Panc1 (cell line): ENCODE results near the gene COMMD7. TPM values are rescaled to one million over a fixed set of nuclear protein-coding genes. Genes with fewer than 3 reads are reported as not detected.

ENCODE experiments used
- ATAC-seq: fragments of 200-7000 bp; cut with Tn5 transposase; 2 replicates; pipeline ENCODE4 v1.9.1; 2020; ENCODE audit warnings: mild to moderate bottlenecking, moderate library complexity
- BruUV-seq: library from RNA; stranded (reverse); fragments of 400-500 nt; replicated peaks from 2 replicates; lab custom pipeline; 2021; lab: Mats Ljungman, UMichigan
- CTCF ChIA-PET: fragments of 300-600 bp; sonication (Branson Sonifier 250); formaldehyde crosslinking; loops from one replicate; lab custom pipeline; 2022; ENCODE audit warnings: antibody characterized with exemption; lab: Charles Lee
- POLR2A ChIA-PET: fragments of 300-600 bp; sonication (Branson Sonifier 250); formaldehyde crosslinking; loops from one replicate; lab custom pipeline; 2022; ENCODE audit warnings: antibody characterized with exemption; lab: Charles Lee
- DNase-seq: peaks from one replicate; pipeline ENCODE4 v3.0.0-alpha.2; 2010; ENCODE audit warnings: low read depth, low spot score
- H3K27ac ChIP-seq: 2 replicates; pipeline ENCODE4 v1.5.1; 2011; ENCODE audit warnings: mild to moderate bottlenecking, low read length, inconsistent platforms
- H3K27me3 ChIP-seq: fragments of 200-500 bp; sonication (Bioruptor generic); 2 replicates; pipeline ENCODE4 v1.6.0; 2014; ENCODE audit warnings: low read length, inconsistent platforms; ENCODE audit not compliant: control insufficient read depth, insufficient read depth
- H3K36me3 ChIP-seq: fragments of 200-500 bp; sonication (Bioruptor generic); 2 replicates; pipeline ENCODE4 v1.5.1; 2014; ENCODE audit warnings: inconsistent platforms, mild to moderate bottlenecking, low read length, moderate library complexity; ENCODE audit not compliant: control insufficient read depth, insufficient read depth
- H3K4me1 ChIP-seq: 2 replicates; pipeline ENCODE4 v1.5.1; 2011; ENCODE audit warnings: inconsistent platforms, mild to moderate bottlenecking, low read length, moderate library complexity; ENCODE audit not compliant: control insufficient read depth, insufficient read depth
- H3K4me3 ChIP-seq, 2 experiments: 2 replicates each; pipeline ENCODE4 v1.5.1; 2011 to 2012; ENCODE audit warnings: low read depth in 2 of 2, low read length in 2 of 2, mild to moderate bottlenecking in 2 of 2, inconsistent platforms in 1 of 2, moderate library complexity in 1 of 2
- H3K9me3 ChIP-seq: fragments of 200-500 bp; sonication (Bioruptor generic); 2 replicates; pipeline ENCODE4 v1.5.1; 2014; ENCODE audit warnings: low read depth, mild to moderate bottlenecking, inconsistent platforms, low read length, moderate library complexity; ENCODE audit not compliant: control insufficient read depth, insufficient read depth
- POLR2AphosphoS5 ChIP-seq: IDR thresholded peaks from 2 replicates; pipeline ENCODE4 v1.6.1; 2012; ENCODE audit warnings: mild to moderate bottlenecking, low read depth, low read length, moderate library complexity
- REST ChIP-seq, 2 experiments: IDR thresholded peaks; 2 replicates each; pipeline ENCODE4 v1.6.1; 2011 to 2012; ENCODE audit warnings: low read depth in 2 of 2, control low read depth in 1 of 2, low read length in 1 of 2, mild to moderate bottlenecking in 1 of 2, moderate library complexity in 1 of 2; ENCODE audit not compliant: insufficient read depth in 1 of 2
- SIN3A ChIP-seq: IDR thresholded peaks from 2 replicates; pipeline ENCODE4 v1.6.1; 2012; ENCODE audit warnings: low read depth, mild to moderate bottlenecking, low read length, moderate library complexity, borderline replicate concordance; ENCODE audit not compliant: insufficient read depth
- TCF7L2 ChIP-seq: IDR thresholded peaks from 2 replicates; pipeline ENCODE4 v1.6.1; 2011; ENCODE audit warnings: mild to moderate bottlenecking, low read depth, low read length, inconsistent platforms
- in situ Hi-C: cut with HindIII; loops from 2 replicates; pipeline ENCODE4 v1.10.0; 2016; ENCODE audit warnings: low sequenced_read_pairs, low pct_unique_long_range_greater_than_20kb
- intact Hi-C: fragments of 100-400 bp; cut with micrococcal nuclease; formaldehyde crosslinking; loops from one replicate; pipeline ENCODE4 v1.10.0; 2022; ENCODE audit not compliant: unreplicated experiment
- total RNA-seq: library from RNA; stranded (reverse); gene quantifications from one replicate; pipeline ENCODE4 v1.2.1, GENCODE V29; 2021; ENCODE audit not compliant: unreplicated experiment
- TF ChIP-seq, protein P1 (sequence below): fragments of 450-650 bp; IDR thresholded peaks from 2 replicates; pipeline ENCODE4 v1.5.1; 2017; ENCODE audit warnings: mild to moderate bottlenecking

COMMD7 gene
- total RNA-seq, 1 experiment from 2014 or later: 24.8 TPM

DNA sequence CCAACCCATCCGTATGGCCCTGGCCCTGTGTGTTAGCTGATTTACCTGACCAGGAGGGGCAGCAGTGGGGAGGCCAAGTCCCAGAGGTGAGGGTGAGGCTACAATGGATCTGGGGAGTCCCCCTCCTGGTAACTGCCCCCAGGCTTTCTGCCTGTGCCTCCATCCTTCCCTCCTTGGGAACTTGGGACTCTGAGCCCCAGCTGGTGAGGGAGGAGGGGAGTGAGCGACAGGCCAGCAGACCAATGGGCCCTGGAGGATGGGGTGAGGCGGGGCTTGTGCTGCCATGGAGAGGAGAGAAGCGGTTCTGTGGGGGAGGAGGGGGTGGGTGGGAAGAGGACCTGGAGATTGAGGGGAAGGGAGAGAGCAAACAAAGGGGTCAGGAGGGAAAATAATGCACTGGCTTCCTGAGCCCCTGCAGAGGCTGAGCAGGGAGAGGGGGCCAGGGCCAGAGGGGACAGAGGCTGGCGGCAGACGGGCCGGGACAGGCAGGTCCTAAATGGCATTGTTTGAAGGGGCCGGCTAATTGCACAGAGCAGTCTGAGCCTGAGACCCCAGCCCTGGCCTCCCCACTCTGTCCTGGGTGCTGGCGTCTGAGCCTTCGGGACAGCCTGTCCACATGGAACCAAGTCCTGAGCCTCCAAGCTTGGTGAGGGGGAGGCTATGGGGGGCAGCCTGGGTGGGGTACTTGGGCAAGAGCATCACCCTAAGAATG is 36.4 kb upstream of the COMMD7 start:
- no peaks in the 10 kb centered on the region for H3K9me3 ChIP-seq
- POLR2A ChIA-PET: no interaction called here

DNA sequence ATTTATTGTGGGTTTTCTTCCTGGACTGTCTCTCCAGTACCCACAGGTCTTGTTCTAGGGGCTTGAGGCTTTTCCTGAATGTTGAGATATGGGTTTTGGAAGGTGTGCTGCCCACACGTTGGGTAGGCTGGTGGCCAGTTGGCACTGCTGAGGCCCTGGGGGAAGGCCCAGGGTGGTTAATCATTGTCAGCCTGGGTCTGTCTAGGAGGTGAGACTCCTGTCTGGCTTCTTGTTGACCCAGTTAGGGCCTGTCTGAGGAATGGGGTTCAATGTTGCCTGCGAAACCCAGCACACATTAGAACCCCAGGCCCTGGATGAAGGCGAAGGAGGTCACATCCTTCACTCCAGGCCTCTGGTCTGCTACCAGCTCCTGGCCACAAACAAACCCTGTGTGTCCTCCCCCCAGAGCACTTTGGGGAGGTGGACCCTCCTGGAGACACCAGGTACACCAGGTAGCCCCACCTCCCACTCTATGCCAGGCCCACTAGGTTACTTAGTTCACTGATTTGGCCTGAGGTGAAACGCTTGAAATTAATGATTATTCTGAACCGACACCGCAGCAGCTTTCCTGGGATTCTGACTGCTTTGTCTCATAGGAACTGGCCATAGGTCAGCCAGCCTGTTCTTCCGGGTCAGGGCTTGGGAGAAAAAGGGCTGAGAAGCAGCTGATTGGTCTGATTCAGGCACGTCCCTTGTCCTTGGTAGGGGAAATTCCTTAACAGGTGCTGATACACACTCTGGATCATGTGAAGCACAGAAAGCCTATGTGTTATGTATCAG is 34.1 kb upstream of the COMMD7 start:
- ChIA-PET CTCF (interaction anchor here (0.6 to 1.5 kb wide), 11 partner anchors 11 to 241 kb away, joined by 3 to 37 read pairs (median 3); partner anchors contain the start of genes C20orf203 and COMMD7), POLR2A (no interaction called here)
- H3K27ac ChIP-seq: no peak overlapping the region; the same call in 1 of the 2 replicates
- no TSS peak for BruUV-seq
- H3K4me3 ChIP-seq: no peak overlapping the region
- H3K27me3 ChIP-seq: no peaks in the 10 kb centered on the region
- H3K36me3 ChIP-seq: no peaks in the 10 kb centered on the region
- no peak for DNase-seq
- intact Hi-C loops: no loop called here
- H3K4me1 ChIP-seq: peaks cover 6% of the 10 kb centered on the region
- TF ChIP-seq, protein P1, sequence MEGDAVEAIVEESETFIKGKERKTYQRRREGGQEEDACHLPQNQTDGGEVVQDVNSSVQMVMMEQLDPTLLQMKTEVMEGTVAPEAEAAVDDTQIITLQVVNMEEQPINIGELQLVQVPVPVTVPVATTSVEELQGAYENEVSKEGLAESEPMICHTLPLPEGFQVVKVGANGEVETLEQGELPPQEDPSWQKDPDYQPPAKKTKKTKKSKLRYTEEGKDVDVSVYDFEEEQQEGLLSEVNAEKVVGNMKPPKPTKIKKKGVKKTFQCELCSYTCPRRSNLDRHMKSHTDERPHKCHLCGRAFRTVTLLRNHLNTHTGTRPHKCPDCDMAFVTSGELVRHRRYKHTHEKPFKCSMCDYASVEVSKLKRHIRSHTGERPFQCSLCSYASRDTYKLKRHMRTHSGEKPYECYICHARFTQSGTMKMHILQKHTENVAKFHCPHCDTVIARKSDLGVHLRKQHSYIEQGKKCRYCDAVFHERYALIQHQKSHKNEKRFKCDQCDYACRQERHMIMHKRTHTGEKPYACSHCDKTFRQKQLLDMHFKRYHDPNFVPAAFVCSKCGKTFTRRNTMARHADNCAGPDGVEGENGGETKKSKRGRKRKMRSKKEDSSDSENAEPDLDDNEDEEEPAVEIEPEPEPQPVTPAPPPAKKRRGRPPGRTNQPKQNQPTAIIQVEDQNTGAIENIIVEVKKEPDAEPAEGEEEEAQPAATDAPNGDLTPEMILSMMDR: no peak
- TF ChIP-seq POLR2AphosphoS5 (no peak), REST (IDR thresholded peaks at IDR 0.05; ENCODE audit: insufficient read depth in 1 of 2, low read depth in 2 of 2, low read length in 1 of 2) (no peak), TCF7L2 (no peak), SIN3A (no peak)
- no peak for ATAC-seq
- no peaks in the 10 kb centered on the region for H3K9me3 ChIP-seq
- in situ Hi-C loops: no loop called here

More for the DNA sequence above, 36.4 kb upstream of the COMMD7 start:
- Histone ChIP-seq H3K27ac (no peak overlapping the region), H3K4me3 (no peak overlapping the region), H3K36me3 (no peaks in the 10 kb centered on the region), H3K27me3 (no peaks in the 10 kb centered on the region), H3K4me1 (peaks cover 6% of the 10 kb centered on the region)
- ATAC-seq: no peak
- in situ Hi-C loops (no loop called here), intact Hi-C loops (no loop called here)
- TF ChIP-seq, protein P1: no peak
- no peak for TF ChIP-seq REST (IDR thresholded peaks at IDR 0.05; ENCODE audit: insufficient read depth in 1 of 2, low read depth in 2 of 2, low read length in 1 of 2)
- TF ChIP-seq TCF7L2: no peak
- no peak for TF ChIP-seq SIN3A
- TF ChIP-seq POLR2AphosphoS5: no peak
- CTCF ChIA-PET: no interaction called here
- no peak for DNase-seq
- no TSS peak for BruUV-seq
